H1 (cell line): ENCODE measurements around the gene AMER2. TPM values are rescaled to one million over a fixed set of nuclear protein-coding genes. Genes with fewer than 3 reads are reported as not detected.

Experiments used
- CTCF ChIA-PET: fragments of 300-600 bp; sonication (Branson Sonifier 250); formaldehyde crosslinking; loops from one replicate; lab custom pipeline; 2021; ENCODE audit not compliant: partially characterized antibody; lab: Charles Lee
- POLR2A ChIA-PET: fragments of 300-600 bp; sonication (Branson Sonifier 250); formaldehyde crosslinking; loops from one replicate; lab custom pipeline; 2021; ENCODE audit warnings: inconsistent platforms; ENCODE audit not compliant: partially characterized antibody; lab: Charles Lee
- DNase-seq, 2 experiments: peaks; one replicate each; pipeline versions ENCODE4 v3.0.0 to v3.0.0-alpha.2; 2010 to 2022; ENCODE audit warnings: low spot score in 2 of 2, low read depth in 1 of 2, mixed read lengths in 1 of 2
- FAIRE-seq: peaks from 2 replicates; lab custom pipeline; 2011; peaks lifted over from hg19 to GRCh38; lab: Jason Lieb, UNC
- H2AFZ ChIP-seq: 2 replicates; pipeline ENCODE4 v1.8.1; 2012; ENCODE audit warnings: low read length, inconsistent platforms
- H2AK5ac ChIP-seq: 2 replicates; pipeline ENCODE4 v1.6.1; 2013; ENCODE audit warnings: low read depth, low read length
- H2BK120ac ChIP-seq: replicated peaks from 2 replicates; pipeline ENCODE3; 2013; ENCODE audit warnings: low read depth, low read length, inconsistent platforms
- H2BK12ac ChIP-seq: 2 replicates; pipeline ENCODE4 v1.6.1; 2013; ENCODE audit warnings: low read depth, low read length
- H2BK15ac ChIP-seq: 2 replicates; pipeline ENCODE4 v1.6.1; 2013; ENCODE audit warnings: low read length
- H2BK20ac ChIP-seq: 2 replicates; pipeline ENCODE4 v1.6.1; 2013; ENCODE audit warnings: low read length
- H2BK5ac ChIP-seq: 2 replicates; pipeline ENCODE4 v1.6.1; 2013; ENCODE audit warnings: low read depth, low read length
- H3K14ac ChIP-seq: 2 replicates; pipeline ENCODE4 v1.6.1; 2013; ENCODE audit warnings: inconsistent platforms; ENCODE audit not compliant: insufficient read length
- H3K18ac ChIP-seq: 2 replicates; pipeline ENCODE4 v1.6.1; 2013; ENCODE audit warnings: low read length; ENCODE audit errors: extremely low read depth
- H3K23ac ChIP-seq: 2 replicates; pipeline ENCODE4 v1.6.1; 2013; ENCODE audit warnings: inconsistent platforms; ENCODE audit not compliant: insufficient read length
- H3K23me2 ChIP-seq: 2 replicates; pipeline ENCODE4 v1.6.1; 2013; ENCODE audit warnings: low read depth, low read length
- H3K27ac ChIP-seq: 2 replicates; pipeline ENCODE4 v1.6.1; 2011; ENCODE audit warnings: low read depth, low read length, inconsistent platforms
- H3K27me3 ChIP-seq, 4 experiments: replicated peaks in 1 of 4; 1 replicate in 1 of 4; 2 replicates in 3 of 4; pipeline versions ENCODE4 v1.6.1 to v1.8.1; 2011 to 2013; ENCODE audit warnings: low read length in 3 of 4, mild to moderate bottlenecking in 3 of 4, inconsistent platforms in 2 of 4, mixed read lengths in 2 of 4, moderate library complexity in 1 of 4; ENCODE audit not compliant: control insufficient read depth in 3 of 4, insufficient read depth in 3 of 4; ENCODE audit errors: extremely low read depth in 1 of 4
- H3K36me3 ChIP-seq, 4 experiments: 2 replicates each; pipeline versions ENCODE4 v1.6.1 to v1.8.1; 2011 to 2013; ENCODE audit warnings: mild to moderate bottlenecking in 4 of 4, low read length in 3 of 4, moderate library complexity in 2 of 4, control low read depth in 1 of 4, inconsistent platforms in 1 of 4; ENCODE audit not compliant: insufficient read depth in 4 of 4, control insufficient read depth in 2 of 4
- H3K4ac ChIP-seq: replicated peaks from 2 replicates; pipeline ENCODE3; 2013; ENCODE audit warnings: low read length, low read depth, mixed read lengths, inconsistent platforms; ENCODE audit not compliant: insufficient read length
- H3K4me1 ChIP-seq, 4 experiments: replicated peaks in 1 of 4; 1 replicate in 1 of 4; 2 replicates in 3 of 4; pipeline versions ENCODE4 v1.6.1 to v1.8.1; 2011 to 2013; ENCODE audit warnings: low read length in 3 of 4, inconsistent platforms in 2 of 4, mixed read lengths in 1 of 4; ENCODE audit not compliant: insufficient read depth in 4 of 4, control insufficient read depth in 3 of 4
- H3K4me2 ChIP-seq, 2 experiments: 2 replicates each; pipeline versions ENCODE4 v1.6.1 to v1.8.1; 2011 to 2013; ENCODE audit warnings: low read depth in 2 of 2, low read length in 2 of 2, control low read depth in 1 of 2, inconsistent platforms in 1 of 2, mild to moderate bottlenecking in 1 of 2; ENCODE audit not compliant: insufficient read depth in 1 of 2
- H3K4me3 ChIP-seq, 4 experiments: fragments of 200-600, 300-600 bp in 1 of 4; sonication (generic), shearing (Covaris generic), sonication (Bioruptor Twin) in 1 of 4; 2 replicates each; pipeline versions ENCODE4 v1.5.1 to v1.8.1; 2011 to 2016; ENCODE audit warnings: low read length in 4 of 4, low read depth in 3 of 4, control low read depth in 2 of 4, inconsistent platforms in 2 of 4, mild to moderate bottlenecking in 2 of 4, mixed read lengths in 1 of 4, moderate library complexity in 1 of 4; ENCODE audit not compliant: insufficient read depth in 2 of 4; ENCODE audit errors: extremely low read depth in 1 of 4
- H3K56ac ChIP-seq: replicated peaks from 2 replicates; pipeline ENCODE3; 2013; ENCODE audit warnings: low read depth, mild to moderate bottlenecking, mixed read lengths, low read length, inconsistent platforms; ENCODE audit not compliant: insufficient read length
- H3K79me1 ChIP-seq: 2 replicates; pipeline ENCODE4 v1.6.1; 2013; ENCODE audit warnings: low read depth, low read length, control low read depth
- H3K79me2 ChIP-seq, 2 experiments: 2 replicates each; pipeline versions ENCODE4 v1.6.1 to v1.8.1; 2012 to 2013; ENCODE audit warnings: low read length in 2 of 2, mild to moderate bottlenecking in 2 of 2, inconsistent platforms in 1 of 2; ENCODE audit not compliant: insufficient read depth in 2 of 2, control insufficient read depth in 1 of 2
- H3K9ac ChIP-seq, 4 experiments: replicated peaks in 1 of 4; 1 replicate in 1 of 4; 2 replicates in 3 of 4; pipeline versions ENCODE4 v1.6.1 to v1.8.1; 2011 to 2013; ENCODE audit warnings: low read depth in 3 of 4, low read length in 3 of 4, control low read depth in 2 of 4, mild to moderate bottlenecking in 2 of 4, moderate library complexity in 2 of 4, inconsistent platforms in 1 of 4; ENCODE audit errors: extremely low read depth in 1 of 4
- H3K9me3 ChIP-seq, 2 experiments: 2 replicates each; pipeline versions ENCODE4 v1.6.1 to v1.8.1; 2012 to 2013; ENCODE audit warnings: mild to moderate bottlenecking in 2 of 2, moderate library complexity in 2 of 2, control low read depth in 1 of 2, inconsistent platforms in 1 of 2, low read depth in 1 of 2, low read length in 1 of 2, mixed read lengths in 1 of 2; ENCODE audit not compliant: insufficient read depth in 2 of 2
- H4K20me1 ChIP-seq, 2 experiments: replicated peaks in 1 of 2; 2 replicates each; pipeline versions ENCODE3 to v1.8.1; 2011 to 2013; ENCODE audit warnings: inconsistent platforms in 2 of 2, low read length in 2 of 2, mild to moderate bottlenecking in 1 of 2; ENCODE audit not compliant: insufficient read depth in 2 of 2, control insufficient read depth in 1 of 2
- H4K5ac ChIP-seq: 2 replicates; pipeline ENCODE4 v1.6.1; 2013; ENCODE audit warnings: low read length, low read depth, mixed read lengths, inconsistent platforms; ENCODE audit not compliant: insufficient read length
- H4K8ac ChIP-seq: 2 replicates; pipeline ENCODE4 v1.8.0; 2013; ENCODE audit warnings: mild to moderate bottlenecking, moderate library complexity, low read length, inconsistent platforms; ENCODE audit not compliant: insufficient read depth; ENCODE audit errors: extremely low read depth
- H4K91ac ChIP-seq: replicated peaks from 2 replicates; pipeline ENCODE3; 2013; ENCODE audit warnings: low read length, mixed read lengths, inconsistent platforms; ENCODE audit not compliant: insufficient read length
- CEBPB ChIP-seq: IDR thresholded peaks from 2 replicates; pipeline ENCODE4 v1.6.1; 2012; ENCODE audit warnings: low read depth, low read length
- POLR2AphosphoS5 ChIP-seq: IDR thresholded peaks from 2 replicates; pipeline ENCODE4 v1.6.1; 2011; ENCODE audit warnings: low read depth, low read length
- RAD21 ChIP-seq, 2 experiments: IDR thresholded peaks in 1 of 2; conservative IDR thresholded peaks in 1 of 2; 2 replicates each; pipeline ENCODE4 v1.6.1; 2011; ENCODE audit warnings: low read depth in 2 of 2, low read length in 2 of 2, improper control_type of control experiment in 1 of 2, inconsistent platforms in 1 of 2, mild to moderate bottlenecking in 1 of 2, moderate library complexity in 1 of 2
- RFX5 ChIP-seq: IDR thresholded peaks from 2 replicates; pipeline ENCODE4 v1.6.1; 2011; ENCODE audit warnings: low read depth, low read length, improper control_type of control experiment, borderline replicate concordance
- SRF ChIP-seq: IDR thresholded peaks from 2 replicates; pipeline ENCODE4 v1.6.1; 2011; ENCODE audit warnings: mild to moderate bottlenecking, low read depth, low read length, moderate library complexity
- WGBS, 2 experiments: shearing (Covaris generic) in 1 of 2; methylation state at CpG; one replicate each; pipeline versions ENCODE4 v1.1.6 to v1.1.7; 2013 to 2015; ENCODE audit warnings: low lambda C conversion rate in 2 of 2, mixed read lengths in 2 of 2, inconsistent platforms in 1 of 2, low coverage in 1 of 2, missing lambda C conversion rate in 1 of 2; ENCODE audit not compliant: insufficient replicate concordance in 2 of 2, insufficient coverage in 1 of 2, insufficient read length in 1 of 2; ENCODE audit errors: extremely low coverage in 1 of 2, missing lambda C conversion rate in 1 of 2; 5-methylcytosine and 5-hydroxymethylcytosine counted together
- polyA plus RNA-seq, 7 experiments: library from polyadenylated mRNA; depleted of rRNA in 3 of 7; stranded (reverse) in 5 of 7; unstranded in 2 of 7; fragments of >200 nt in 5 of 7; fragments of 200-250 nt in 2 of 7; gene quantifications; 1 replicate in 5 of 7; 2 replicates in 1 of 7; 4 replicates in 1 of 7; pipeline versions ENCODE4 v1.2.1 to v1.2.3, GENCODE V29; 2011 to 2013; ENCODE audit warnings: missing spikeins in 2 of 7, mixed read lengths in 2 of 7
- total RNA-seq: library from RNA; stranded (reverse); fragmentation: NEBNext Ultra II Directional; extraction: Animal tissue kit (Norgen Biotek cat#: 25700); gene quantifications from 2 replicates; pipeline ENCODE4 v1.2.1, GENCODE V29; 2021
- TF ChIP-seq, protein P1 (sequence below), 3 experiments: IDR thresholded peaks; 1 replicate in 2 of 3; 2 replicates in 1 of 3; pipeline versions ENCODE4 v1.5.1 to v1.6.1; 2011; ENCODE audit warnings: low read length in 3 of 3, mild to moderate bottlenecking in 3 of 3, inconsistent platforms in 2 of 3, low read depth in 1 of 3, moderate library complexity in 1 of 3; ENCODE audit not compliant: insufficient read depth in 1 of 3; ENCODE audit errors: control extremely low read depth in 1 of 3
- TF ChIP-seq, protein P2 (sequence below): IDR thresholded peaks from 2 replicates; pipeline ENCODE4 v1.6.1; 2012; ENCODE audit warnings: low read length, inconsistent platforms

AMER2 gene
- total and polyA plus RNA-seq, 2 of the 8 experiments (the other 6 are each of a cell fraction or from before 2014, with no cell fraction given) = 0.14 to 0.50 TPM

DNA sequence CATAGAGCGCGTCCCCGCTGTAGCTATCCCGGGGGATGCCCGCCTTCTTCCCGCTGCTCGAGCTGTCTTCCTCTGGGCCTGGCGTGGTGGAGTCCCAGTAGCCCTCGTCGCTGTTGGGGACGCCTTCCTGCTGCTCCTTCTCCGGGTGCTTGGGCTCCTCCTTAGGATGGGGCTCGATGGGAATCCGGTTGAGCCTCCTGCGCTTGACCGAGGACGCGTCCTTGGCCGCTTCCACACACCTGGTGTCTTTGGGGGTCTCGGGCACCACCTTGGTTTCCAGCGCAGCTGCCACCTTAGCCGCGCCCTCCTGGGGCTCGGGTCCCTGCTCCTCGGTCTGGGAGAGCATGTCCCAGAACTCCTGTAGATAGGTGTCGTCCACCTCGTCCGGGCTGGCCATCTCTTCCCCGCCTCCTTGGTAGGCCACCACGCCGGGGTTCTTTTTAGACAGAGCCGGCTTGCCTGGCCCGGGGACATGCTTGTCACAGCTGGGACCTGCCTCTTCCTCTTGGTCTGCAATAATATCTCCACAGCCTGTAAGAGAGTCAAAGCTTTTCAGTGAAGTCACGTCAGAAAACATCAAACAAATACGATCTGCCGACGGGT, 2.0 kb downstream of the AMER2 start:
- H3K56ac ChIP-seq = no peak overlapping the region
- no peak overlapping the region for H2BK20ac ChIP-seq
- ChIA-PET POLR2A (no interaction called here), CTCF (interaction anchor here (1.0 to 1.4 kb wide), 3 partner anchors 11 to 23 kb away, joined by 3 read pairs; no protein-coding TSS in a partner anchor)
- H3K27ac ChIP-seq = no peak overlapping the region
- peaks cover 11% of the 10 kb centered on the region; the same call in 1 of the 2 replicates for H3K23me2 ChIP-seq
- FAIRE-seq (no peak), DNase-seq (no peak)
- peaks cover 0 to 3% of the 10 kb centered on the region in 2 experiments for H4K20me1 ChIP-seq
- H3K79me1 ChIP-seq = no peaks in the 10 kb centered on the region
- 0 out of 2 replicates have a peak overlapping the region, but pooled peaks have one; percentile 6 for H3K18ac ChIP-seq
- no peak overlapping the region for H3K23ac ChIP-seq
- H2BK5ac ChIP-seq = no peak overlapping the region
- H3K4me1 ChIP-seq = peaks cover 7 to 12% (median 10%) of the 10 kb centered on the region in 4 experiments; a peak in 6 of 7 replicates
- H2BK15ac ChIP-seq = peak overlapping the region; percentile 95; the same call in 1 of the 2 replicates
- peak overlapping the region; percentile 62 to 86 for H3K4me2 ChIP-seq
- no peak overlapping the region for H2BK120ac ChIP-seq
- H4K91ac ChIP-seq = no peak overlapping the region
- H3K14ac ChIP-seq = no peak overlapping the region
- no peak overlapping the region for H3K9ac ChIP-seq
- H2BK12ac ChIP-seq = peak overlapping the region; percentile 85; the same call in 1 of the 2 replicates
- peaks cover 23 to 42% (median 38%) of the 10 kb centered on the region in 4 experiments for H3K27me3 ChIP-seq
- H3K36me3 ChIP-seq = no peaks in the 10 kb centered on the region; a peak in 1 of 8 replicates
- no peaks in the 10 kb centered on the region for H3K79me2 ChIP-seq
- H4K8ac ChIP-seq = 0 out of 2 replicates have a peak overlapping the region, but pooled peaks have one; percentile 38
- H3K4me3 ChIP-seq = peak overlapping the region; percentile 39 to 68 (median 51); a peak in 7 of 8 replicates
- WGBS, 2 experiments = 81% methylated on average over 28 of the region's 37 CpGs; no CpG with 5 or more reads in 1 of the 2 experiments
- H2AK5ac ChIP-seq = no peak overlapping the region; the same call in 1 of the 2 replicates
- H3K4ac ChIP-seq = no peak overlapping the region
- 0 out of 2 replicates have a peak overlapping the region, but pooled peaks have one; percentile 3 for H2AFZ ChIP-seq
- H3K9me3 ChIP-seq = peaks cover 0 to 8% of the 10 kb centered on the region in 2 experiments; a peak in 1 of 4 replicates
- no peak overlapping the region for H4K5ac ChIP-seq
- TF ChIP-seq, protein P1, sequence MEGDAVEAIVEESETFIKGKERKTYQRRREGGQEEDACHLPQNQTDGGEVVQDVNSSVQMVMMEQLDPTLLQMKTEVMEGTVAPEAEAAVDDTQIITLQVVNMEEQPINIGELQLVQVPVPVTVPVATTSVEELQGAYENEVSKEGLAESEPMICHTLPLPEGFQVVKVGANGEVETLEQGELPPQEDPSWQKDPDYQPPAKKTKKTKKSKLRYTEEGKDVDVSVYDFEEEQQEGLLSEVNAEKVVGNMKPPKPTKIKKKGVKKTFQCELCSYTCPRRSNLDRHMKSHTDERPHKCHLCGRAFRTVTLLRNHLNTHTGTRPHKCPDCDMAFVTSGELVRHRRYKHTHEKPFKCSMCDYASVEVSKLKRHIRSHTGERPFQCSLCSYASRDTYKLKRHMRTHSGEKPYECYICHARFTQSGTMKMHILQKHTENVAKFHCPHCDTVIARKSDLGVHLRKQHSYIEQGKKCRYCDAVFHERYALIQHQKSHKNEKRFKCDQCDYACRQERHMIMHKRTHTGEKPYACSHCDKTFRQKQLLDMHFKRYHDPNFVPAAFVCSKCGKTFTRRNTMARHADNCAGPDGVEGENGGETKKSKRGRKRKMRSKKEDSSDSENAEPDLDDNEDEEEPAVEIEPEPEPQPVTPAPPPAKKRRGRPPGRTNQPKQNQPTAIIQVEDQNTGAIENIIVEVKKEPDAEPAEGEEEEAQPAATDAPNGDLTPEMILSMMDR (IDR thresholded peaks at IDR 0.05; ENCODE audit: control extremely low read depth in 1 of 3, insufficient read depth in 1 of 3, low read depth in 1 of 3, low read length in 3 of 3) = no peak
- TF ChIP-seq POLR2AphosphoS5 (no peak), CEBPB (no peak), RAD21 (IDR thresholded peaks at IDR 0.05 in 1 of 2, conservative IDR thresholded peaks at IDR 0.05 in 1 of 2; ENCODE audit: low read depth in 2 of 2, low read length in 2 of 2) (no peak), RFX5 (no peak), SRF (no peak)
- TF ChIP-seq, protein P2, sequence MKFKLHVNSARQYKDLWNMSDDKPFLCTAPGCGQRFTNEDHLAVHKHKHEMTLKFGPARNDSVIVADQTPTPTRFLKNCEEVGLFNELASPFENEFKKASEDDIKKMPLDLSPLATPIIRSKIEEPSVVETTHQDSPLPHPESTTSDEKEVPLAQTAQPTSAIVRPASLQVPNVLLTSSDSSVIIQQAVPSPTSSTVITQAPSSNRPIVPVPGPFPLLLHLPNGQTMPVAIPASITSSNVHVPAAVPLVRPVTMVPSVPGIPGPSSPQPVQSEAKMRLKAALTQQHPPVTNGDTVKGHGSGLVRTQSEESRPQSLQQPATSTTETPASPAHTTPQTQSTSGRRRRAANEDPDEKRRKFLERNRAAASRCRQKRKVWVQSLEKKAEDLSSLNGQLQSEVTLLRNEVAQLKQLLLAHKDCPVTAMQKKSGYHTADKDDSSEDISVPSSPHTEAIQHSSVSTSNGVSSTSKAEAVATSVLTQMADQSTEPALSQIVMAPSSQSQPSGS = no peak
